Glutamatergic neuron (in vitro differentiated cells): Measurements from ENCODE around the gene HMCN1. TPM values are rescaled to one million over a fixed set of nuclear protein-coding genes. Genes with fewer than 3 reads are reported as not detected.

Experiments used
- DNase-seq: peaks from one replicate; pipeline ENCODE4 v3.0.0; 2022
- H3K27ac Mint-ChIP-seq: one replicate; pipeline ENCODE4 v1.8.0; 2020; ENCODE audit warnings: mild to moderate bottlenecking, mixed read lengths, inconsistent platforms; ENCODE audit not compliant: unreplicated experiment
- H3K27me3 Mint-ChIP-seq: one replicate; pipeline ENCODE4 v1.8.0; 2020; ENCODE audit warnings: mild to moderate bottlenecking, moderate library complexity, mixed read lengths, inconsistent platforms; ENCODE audit not compliant: unreplicated experiment
- H3K36me3 Mint-ChIP-seq: one replicate; pipeline ENCODE4 v1.8.0; 2020; ENCODE audit warnings: mild to moderate bottlenecking, mixed read lengths, inconsistent platforms; ENCODE audit not compliant: unreplicated experiment
- H3K4me1 Mint-ChIP-seq: one replicate; pipeline ENCODE4 v1.8.0; 2020; ENCODE audit warnings: mild to moderate bottlenecking, low read depth, mixed read lengths, inconsistent platforms; ENCODE audit not compliant: unreplicated experiment
- H3K4me3 Mint-ChIP-seq: one replicate; pipeline ENCODE4 v1.8.0; 2020; ENCODE audit warnings: mild to moderate bottlenecking, mixed read lengths, inconsistent platforms; ENCODE audit not compliant: unreplicated experiment
- H3K9me3 Mint-ChIP-seq: one replicate; pipeline ENCODE4 v1.8.0; 2020; ENCODE audit warnings: mild to moderate bottlenecking, moderate library complexity, mixed read lengths, inconsistent platforms; ENCODE audit not compliant: unreplicated experiment
- CTCF ChIP-seq: fragments of 200-600 bp; sonication (generic); IDR thresholded peaks from one replicate; pipeline ENCODE4 v1.5.0; 2021; ENCODE audit not compliant: partially characterized antibody, unreplicated experiment
- total RNA-seq: library from RNA; stranded (reverse); fragmentation: NEBNext Ultra II Directional; extraction: Animal tissue kit (Norgen Biotek cat#: 25700); gene quantifications from one replicate; pipeline ENCODE4 v1.2.1, GENCODE V29; 2021; ENCODE audit not compliant: unreplicated experiment

The HMCN1 gene
- total RNA-seq, 1 donor from 2014 or later: 0.93 TPM

GRCh38 chr1:185825556-185825955 is 91.4 kb downstream of the HMCN1 start:
- Mint-ChIP-seq H3K4me3 (no peak overlapping the region), H3K27me3 (no peaks in the 10 kb centered on the region), H3K9me3 (no peaks in the 10 kb centered on the region), H3K36me3 (no peaks in the 10 kb centered on the region), H3K27ac (no peak overlapping the region), H3K4me1 (no peaks in the 10 kb centered on the region)
- no peak for TF ChIP-seq CTCF
- no peak for DNase-seq

GRCh38 chr1:185834371-185834905 is 100.2 kb downstream of the HMCN1 start:
- Mint-ChIP-seq H3K9me3 (no peaks in the 10 kb centered on the region), H3K4me1 (no peaks in the 10 kb centered on the region), H3K36me3 (no peaks in the 10 kb centered on the region), H3K27me3 (no peaks in the 10 kb centered on the region), H3K27ac (no peak overlapping the region), H3K4me3 (no peak overlapping the region)
- no peak for TF ChIP-seq CTCF
- no peak for DNase-seq

GRCh38 chr1:185835191-185835590 is 101.0 kb downstream of the HMCN1 start:
- Mint-ChIP-seq H3K9me3 (no peaks in the 10 kb centered on the region), H3K4me1 (no peaks in the 10 kb centered on the region), H3K27ac (no peak overlapping the region), H3K27me3 (no peaks in the 10 kb centered on the region), H3K4me3 (no peak overlapping the region), H3K36me3 (no peaks in the 10 kb centered on the region)
- no peak for TF ChIP-seq CTCF
- DNase-seq: no peak

- Mint-ChIP-seq H3K4me1 (no peaks in the 10 kb centered on the region), H3K4me3 (no peak overlapping the region), H3K9me3 (no peaks in the 10 kb centered on the region), H3K36me3 (no peaks in the 10 kb centered on the region), H3K27ac (no peak overlapping the region), H3K27me3 (no peaks in the 10 kb centered on the region)
- no peak for DNase-seq
- TF ChIP-seq CTCF: no peak
Measured at GRCh38 chr1:185837711-185838110, 103.5 kb downstream of the HMCN1 start.

GRCh38 chr1:185838111-185838510 is 103.9 kb downstream of the HMCN1 start:
- Mint-ChIP-seq H3K27ac (no peak overlapping the region), H3K4me1 (no peaks in the 10 kb centered on the region), H3K36me3 (no peaks in the 10 kb centered on the region), H3K9me3 (no peaks in the 10 kb centered on the region), H3K4me3 (no peak overlapping the region), H3K27me3 (no peaks in the 10 kb centered on the region)
- DNase-seq: no peak
- TF ChIP-seq CTCF: no peak
